IMR-90 (cell line): ENCODE data around the gene MGME1. TPM values are rescaled to one million over a fixed set of nuclear protein-coding genes. Genes with fewer than 3 reads are reported as not detected.

Experiments used
- ATAC-seq: fragments of 200-7000 bp; cut with Tn5 transposase; 2 replicates; pipeline ENCODE4 v1.9.1; 2020; ENCODE audit warnings: low read depth, mild to moderate bottlenecking, moderate library complexity
- BruUV-seq: library from RNA; stranded (reverse); fragments of 400-500 nt; replicated peaks from 2 replicates; lab custom pipeline; 2021; lab: Mats Ljungman, UMichigan
- CTCF ChIA-PET: fragments of 300-600 bp; formaldehyde crosslinking; extraction: SDS; loops from one replicate; lab custom pipeline; 2021; ENCODE audit warnings: antibody characterized with exemption; lab: Yijun Ruan, JAX
- POLR2A ChIA-PET: fragments of 300-600 bp; sonication (Branson Sonifier 250); formaldehyde crosslinking; loops from one replicate; lab custom pipeline; 2022; ENCODE audit warnings: antibody characterized with exemption; ENCODE audit not compliant: unreplicated experiment; lab: Charles Lee
- DNase-seq: peaks from one replicate; pipeline ENCODE4 v3.0.0; 2013
- H2AFZ ChIP-seq: replicated peaks from 2 replicates; pipeline ENCODE3; 2013; ENCODE audit warnings: low read length, mild to moderate bottlenecking; ENCODE audit not compliant: poor library complexity
- H2AK5ac ChIP-seq: 2 replicates; pipeline ENCODE4 v1.6.1; 2013; ENCODE audit warnings: low read depth, low read length, inconsistent platforms
- H2AK9ac ChIP-seq: replicated peaks from 2 replicates; pipeline ENCODE3; 2013; ENCODE audit warnings: mild to moderate bottlenecking, low read depth, low read length, moderate library complexity; ENCODE audit not compliant: poor library complexity
- H2BK120ac ChIP-seq: 2 replicates; pipeline ENCODE4 v1.6.1; 2013; ENCODE audit warnings: low read depth, low read length, inconsistent platforms
- H2BK15ac ChIP-seq: 3 replicates; pipeline ENCODE4 v1.6.1; 2013; ENCODE audit warnings: low read depth, low read length, inconsistent platforms
- H2BK20ac ChIP-seq: 2 replicates; pipeline ENCODE4 v1.6.1; 2013; ENCODE audit warnings: low read depth, mild to moderate bottlenecking, inconsistent platforms, low read length, moderate library complexity
- H2BK5ac ChIP-seq: 2 replicates; pipeline ENCODE4 v1.6.1; 2013; ENCODE audit warnings: mild to moderate bottlenecking, low read depth, low read length, inconsistent platforms; ENCODE audit not compliant: poor library complexity, severe bottlenecking
- H3K14ac ChIP-seq: replicated peaks from 2 replicates; pipeline ENCODE4 v1.6.1; 2013; ENCODE audit warnings: low read depth, low read length, inconsistent platforms
- H3K18ac ChIP-seq: 2 replicates; pipeline ENCODE4 v1.6.1; 2013; ENCODE audit warnings: low read depth, low read length, control low read depth
- H3K23ac ChIP-seq: 2 replicates; pipeline ENCODE4 v1.6.1; 2013; ENCODE audit warnings: low read depth, low read length, inconsistent platforms
- H3K27ac ChIP-seq: 2 replicates; pipeline ENCODE4 v1.5.1; 2013; ENCODE audit warnings: mild to moderate bottlenecking, control low read depth, low read length; ENCODE audit not compliant: insufficient read depth
- H3K27me3 ChIP-seq: 2 replicates; pipeline ENCODE4 v1.6.1; 2013; ENCODE audit warnings: low read length; ENCODE audit not compliant: control insufficient read depth, insufficient read depth
- H3K36me3 ChIP-seq: 2 replicates; pipeline ENCODE4 v1.6.1; 2013; ENCODE audit warnings: low read length, mixed read lengths; ENCODE audit not compliant: control insufficient read depth, insufficient read depth
- H3K4ac ChIP-seq: 2 replicates; pipeline ENCODE4 v1.6.1; 2013; ENCODE audit warnings: low read depth, low read length, inconsistent platforms
- H3K4me1 ChIP-seq: 2 replicates; pipeline ENCODE4 v1.6.1; 2013; ENCODE audit warnings: low read length, mixed read lengths; ENCODE audit not compliant: control insufficient read depth, insufficient read depth
- H3K4me2 ChIP-seq: 2 replicates; pipeline ENCODE4 v1.6.1; 2013; ENCODE audit warnings: low read depth, mild to moderate bottlenecking, control low read depth, low read length, moderate library complexity
- H3K4me3 ChIP-seq: 2 replicates; pipeline ENCODE4 v1.5.1; 2013; ENCODE audit warnings: low read depth, mild to moderate bottlenecking, control low read depth, low read length, moderate library complexity; ENCODE audit not compliant: insufficient read depth
- H3K56ac ChIP-seq: 2 replicates; pipeline ENCODE4 v1.6.1; 2013; ENCODE audit warnings: low read length, inconsistent platforms; ENCODE audit not compliant: insufficient read depth; ENCODE audit errors: extremely low read depth
- H3K79me1 ChIP-seq, 2 experiments: 2 replicates each; pipeline ENCODE4 v1.6.1; 2013; ENCODE audit warnings: low read length in 2 of 2, inconsistent platforms in 1 of 2, low read depth in 1 of 2
- H3K9ac ChIP-seq: 2 replicates; pipeline ENCODE4 v1.6.1; 2013; ENCODE audit warnings: low read depth, low read length, control low read depth
- H3K9me1 ChIP-seq: 2 replicates; pipeline ENCODE4 v1.6.1; 2013; ENCODE audit warnings: low read length, inconsistent platforms; ENCODE audit not compliant: insufficient read depth
- H3K9me3 ChIP-seq: 2 replicates; pipeline ENCODE4 v1.6.1; 2013; ENCODE audit warnings: low read length; ENCODE audit not compliant: control insufficient read depth, insufficient read depth
- H4K20me1 ChIP-seq: 2 replicates; pipeline ENCODE4 v1.6.1; 2013; ENCODE audit warnings: low read length, inconsistent platforms; ENCODE audit not compliant: insufficient read depth
- H4K5ac ChIP-seq: 2 replicates; pipeline ENCODE4 v1.6.1; 2013; ENCODE audit warnings: mild to moderate bottlenecking, low read depth, low read length, control low read depth
- H4K8ac ChIP-seq, 2 experiments: 2 replicates each; pipeline ENCODE4 v1.6.1; 2013; ENCODE audit warnings: low read depth in 2 of 2, low read length in 2 of 2, control low read depth in 1 of 2, inconsistent platforms in 1 of 2
- H4K91ac ChIP-seq: 2 replicates; pipeline ENCODE4 v1.6.1; 2013; ENCODE audit warnings: low read depth, low read length, inconsistent platforms; ENCODE audit not compliant: insufficient read depth
- BHLHE40 ChIP-seq: fragments of 150-350 bp; IDR thresholded peaks from 2 replicates; pipeline ENCODE4 v1.6.1; 2016; ENCODE audit warnings: mild to moderate bottlenecking, low read depth, low read length
- CEBPB ChIP-seq: IDR thresholded peaks from 2 replicates; pipeline ENCODE4 v1.6.1; 2012; ENCODE audit warnings: low read depth, low read length, improper control_type of control experiment
- CHD1 ChIP-seq: IDR thresholded peaks from 2 replicates; pipeline ENCODE4 v1.6.1; 2012; ENCODE audit warnings: low read depth, low read length, improper control_type of control experiment
- CTCF ChIP-seq: conservative IDR thresholded peaks from 2 replicates; pipeline ENCODE4 v1.5.1; 2012; ENCODE audit warnings: mild to moderate bottlenecking, low read depth, low read length, improper control_type of control experiment
- ELK1 ChIP-seq: fragments of 150-350 bp; IDR thresholded peaks from 2 replicates; pipeline ENCODE4 v1.6.1; 2016; ENCODE audit warnings: low read depth, mild to moderate bottlenecking, low read length, moderate library complexity, borderline replicate concordance
- FOS ChIP-seq: fragments of 150-350 bp; IDR thresholded peaks from 2 replicates; pipeline ENCODE4 v1.6.1; 2016; ENCODE audit warnings: low read depth, low read length
- MAFK ChIP-seq: IDR thresholded peaks from 2 replicates; pipeline ENCODE4 v1.6.1; 2012; ENCODE audit warnings: low read depth, low read length, improper control_type of control experiment
- MAZ ChIP-seq: IDR thresholded peaks from 2 replicates; pipeline ENCODE4 v1.6.1; 2012; ENCODE audit warnings: low read depth, mild to moderate bottlenecking, low read length, improper control_type of control experiment, moderate library complexity, borderline replicate concordance
- MXI1 ChIP-seq: IDR thresholded peaks from 2 replicates; pipeline ENCODE4 v1.6.1; 2012; ENCODE audit warnings: low read depth, mild to moderate bottlenecking, low read length, moderate library complexity, borderline replicate concordance
- NFE2L2 ChIP-seq: fragments of 150-350 bp; IDR thresholded peaks from 2 replicates; pipeline ENCODE4 v1.6.1; 2016; ENCODE audit warnings: low read depth, mild to moderate bottlenecking, low read length
- RAD21 ChIP-seq: IDR thresholded peaks from 2 replicates; pipeline ENCODE4 v1.6.1; 2012; ENCODE audit warnings: low read length, improper control_type of control experiment
- RFX5 ChIP-seq: IDR thresholded peaks from 2 replicates; pipeline ENCODE4 v1.8.0; 2012; ENCODE audit warnings: low read depth, mild to moderate bottlenecking, low read length, moderate library complexity
- SMC3 ChIP-seq: fragments of 150-350 bp; IDR thresholded peaks from 2 replicates; pipeline ENCODE4 v1.6.1; 2016; ENCODE audit warnings: low read depth, mild to moderate bottlenecking, antibody characterized with exemption, low read length, moderate library complexity
- USF2 ChIP-seq: fragments of 150-350 bp; IDR thresholded peaks from 2 replicates; pipeline ENCODE4 v1.6.1; 2017; ENCODE audit warnings: mild to moderate bottlenecking, antibody characterized with exemption, low read length, low read depth
- WGBS, 2 experiments: methylation state at CpG; one replicate each; pipeline versions ENCODE4 v1.1.5 to v1.1.7; 2013; ENCODE audit warnings: missing lambda C conversion rate in 2 of 2; ENCODE audit not compliant: insufficient read length in 1 of 2; ENCODE audit errors: extremely low coverage in 2 of 2; 5-methylcytosine and 5-hydroxymethylcytosine counted together
- dilution Hi-C: fragments of 300-500 bp; cut with HindIII; formaldehyde crosslinking; loops from one replicate; pipeline ENCODE4 v1.14.3; 2018; ENCODE audit warnings: low sequenced_read_pairs; ENCODE audit not compliant: unreplicated experiment
- in situ Hi-C: fragments of 300-500 bp; cut with MboI; formaldehyde crosslinking; loops from 3 replicates; pipeline ENCODE4 v1.14.3; 2019; ENCODE audit warnings: low sequenced_read_pairs, inconsistent platforms, mixed read lengths
- intact Hi-C: fragments of 100-400 bp; cut with micrococcal nuclease; formaldehyde crosslinking; loops from 2 replicates; pipeline ENCODE4 v1.10.0; 2022
- polyA plus RNA-seq, 3 experiments: library from polyadenylated mRNA; depleted of rRNA; stranded (reverse); fragments of >200 nt; gene quantifications; 2 replicates each; pipeline ENCODE4 v1.2.3, GENCODE V29; 2012; ENCODE audit warnings: low replicate concordance in 1 of 3
- total RNA-seq: library from RNA; depleted of rRNA; stranded (reverse); fragments of >200 nt; gene quantifications from 2 replicates; pipeline ENCODE4 v1.2.3, GENCODE V29; 2012

The MGME1 gene
- total and polyA plus RNA-seq, 2 of the 4 experiments (the other 2 are of a cell fraction), result 7.2 to 9.3 TPM

GRCh38 chr20:17941087-17941825, 27.6 kb upstream of the MGME1 start:
- Histone ChIP-seq H3K4me1 (peaks cover 18% of the 10 kb centered on the region), H2AK9ac (no peak overlapping the region), H3K4ac (no peak overlapping the region), H2BK5ac (no peak overlapping the region), H3K23ac (no peak overlapping the region), H3K4me3 (no peak overlapping the region), H4K20me1 (peaks cover 35% of the 10 kb centered on the region), H2AK5ac (no peak overlapping the region), H3K36me3 (peaks cover 36% of the 10 kb centered on the region), H2AFZ (no peak overlapping the region), H4K5ac (no peak overlapping the region), H3K9me3 (no peaks in the 10 kb centered on the region), H3K27ac (no peak overlapping the region), H3K56ac (no peak overlapping the region), H3K4me2 (no peak overlapping the region), H2BK120ac (no peak overlapping the region), H3K9me1 (peaks cover 17% of the 10 kb centered on the region), H4K91ac (no peak overlapping the region), H2BK15ac (no peak overlapping the region), H3K27me3 (no peaks in the 10 kb centered on the region), H3K79me1 (peaks cover 20 to 39% of the 10 kb centered on the region in 2 experiments), H2BK20ac (no peak overlapping the region), H3K18ac (no peak overlapping the region), H3K14ac (no peak overlapping the region), H4K8ac (no peak overlapping the region), H3K9ac (no peak overlapping the region)
- in situ Hi-C loops, result no loop called here
- intact Hi-C loops, result no loop called here
- no peak for DNase-seq
- ATAC-seq, result no peak
- ChIA-PET POLR2A (no interaction called here), CTCF (no interaction called here)
- BruUV-seq, result no TSS peak
- WGBS, 2 experiments, result no CpG with 5 or more reads among the region's 10 CpGs
- dilution Hi-C loops, result no loop called here
- TF ChIP-seq FOS (no peak), RAD21 (no peak), SMC3 (no peak), CHD1 (no peak), CEBPB (no peak), NFE2L2 (no peak), MAZ (no peak), RFX5 (no peak), MXI1 (no peak), ELK1 (no peak), CTCF (no peak), MAFK (no peak), BHLHE40 (no peak), USF2 (no peak)
